ENCODE data around the gene ALG1L2.
"Not testable (repeated sequence)": the region's sequence is repeated elsewhere in the genome, so short reads cannot be mapped to it uniquely, and the experiment has no call there.

Gene ALG1L2

DNA sequence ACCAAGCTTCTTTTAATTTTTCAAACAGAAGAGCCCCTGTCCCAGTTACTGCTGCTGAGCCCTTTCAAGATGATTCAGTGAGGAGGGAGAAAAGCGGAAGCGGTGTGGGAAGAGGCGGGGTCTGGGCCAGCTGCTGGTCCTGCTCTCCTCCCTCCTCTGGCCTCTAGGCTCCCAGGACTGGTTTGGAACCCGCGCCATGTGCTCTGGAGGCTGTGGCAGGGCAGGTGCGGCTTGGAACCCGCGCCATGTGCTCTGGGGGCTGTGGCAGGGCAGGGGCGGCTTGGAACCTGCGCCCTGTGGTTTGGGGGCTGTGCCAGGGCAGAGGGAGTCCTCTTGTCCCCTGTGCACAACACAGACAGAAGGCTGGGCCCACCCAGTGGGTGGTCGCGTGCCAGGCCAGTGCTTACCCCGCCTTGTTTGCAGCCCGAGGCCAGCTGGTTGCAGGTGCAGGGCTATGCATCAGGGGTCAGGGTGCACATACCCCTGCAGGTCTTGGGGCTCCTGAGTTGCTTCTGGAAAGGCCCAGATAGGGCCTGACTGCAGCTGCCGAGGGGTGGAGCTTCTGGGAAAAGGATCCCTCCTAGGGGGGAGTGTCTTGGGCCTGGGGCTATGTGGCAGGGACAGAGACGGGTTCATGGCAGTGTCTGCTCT lies 12.2 kb downstream of the ALG1L2 start:
- H3K27ac ChIP-seq, result no peak overlapping the region
- TF ChIP-seq, protein P1, sequence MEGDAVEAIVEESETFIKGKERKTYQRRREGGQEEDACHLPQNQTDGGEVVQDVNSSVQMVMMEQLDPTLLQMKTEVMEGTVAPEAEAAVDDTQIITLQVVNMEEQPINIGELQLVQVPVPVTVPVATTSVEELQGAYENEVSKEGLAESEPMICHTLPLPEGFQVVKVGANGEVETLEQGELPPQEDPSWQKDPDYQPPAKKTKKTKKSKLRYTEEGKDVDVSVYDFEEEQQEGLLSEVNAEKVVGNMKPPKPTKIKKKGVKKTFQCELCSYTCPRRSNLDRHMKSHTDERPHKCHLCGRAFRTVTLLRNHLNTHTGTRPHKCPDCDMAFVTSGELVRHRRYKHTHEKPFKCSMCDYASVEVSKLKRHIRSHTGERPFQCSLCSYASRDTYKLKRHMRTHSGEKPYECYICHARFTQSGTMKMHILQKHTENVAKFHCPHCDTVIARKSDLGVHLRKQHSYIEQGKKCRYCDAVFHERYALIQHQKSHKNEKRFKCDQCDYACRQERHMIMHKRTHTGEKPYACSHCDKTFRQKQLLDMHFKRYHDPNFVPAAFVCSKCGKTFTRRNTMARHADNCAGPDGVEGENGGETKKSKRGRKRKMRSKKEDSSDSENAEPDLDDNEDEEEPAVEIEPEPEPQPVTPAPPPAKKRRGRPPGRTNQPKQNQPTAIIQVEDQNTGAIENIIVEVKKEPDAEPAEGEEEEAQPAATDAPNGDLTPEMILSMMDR (IDR thresholded peaks at IDR 0.05), result no peak
- no peak for TF ChIP-seq ZFX (IDR thresholded peaks at IDR 0.05; ENCODE audit: borderline replicate concordance)

DNA sequence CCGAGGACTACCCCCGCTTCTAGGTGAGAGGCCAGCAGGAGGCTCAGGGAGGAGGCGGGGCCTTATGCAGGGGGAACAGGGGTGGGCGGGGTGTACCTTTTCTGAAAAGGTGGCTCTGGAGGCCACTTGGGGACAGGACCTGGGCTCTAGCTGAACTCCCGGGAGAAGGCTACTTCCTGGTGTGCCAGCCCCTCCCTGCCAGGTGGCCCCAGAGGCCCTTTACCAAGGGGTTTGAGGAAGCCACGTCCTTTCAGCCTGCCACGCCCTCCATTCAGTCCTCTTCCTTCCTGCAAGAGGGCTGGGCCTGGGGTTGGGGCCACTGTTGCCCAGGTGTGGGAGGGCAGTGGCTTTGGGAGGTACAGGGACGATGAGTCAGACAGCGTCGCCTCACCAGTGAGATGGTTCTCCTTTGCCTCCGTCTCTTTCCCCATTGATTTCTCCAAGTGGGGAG lies 12.9 kb downstream of the ALG1L2 start:
- H3K27ac ChIP-seq, result not testable (repeated sequence)

DNA sequence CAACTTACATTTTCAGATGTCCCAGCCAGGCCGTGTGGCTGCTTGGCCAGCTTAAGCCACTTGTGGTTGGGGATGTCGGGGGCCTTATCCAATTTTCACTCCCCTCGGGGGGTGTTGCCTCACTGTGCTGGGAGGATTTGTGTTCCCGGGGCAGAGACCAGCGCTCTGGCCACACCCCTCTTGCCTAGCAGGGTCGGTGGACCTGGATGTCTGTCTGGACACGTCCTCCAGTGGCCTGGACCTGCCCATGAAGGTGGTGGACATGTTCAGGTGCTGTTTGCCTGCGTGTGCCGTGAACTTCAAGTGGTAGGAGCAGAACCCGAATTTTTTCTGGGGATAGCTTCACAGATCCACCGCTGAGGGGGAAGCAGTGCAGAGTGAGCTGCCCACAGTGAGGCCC lies 14.2 kb downstream of the ALG1L2 start:
- not testable (repeated sequence) for H3K27ac ChIP-seq

DNA sequence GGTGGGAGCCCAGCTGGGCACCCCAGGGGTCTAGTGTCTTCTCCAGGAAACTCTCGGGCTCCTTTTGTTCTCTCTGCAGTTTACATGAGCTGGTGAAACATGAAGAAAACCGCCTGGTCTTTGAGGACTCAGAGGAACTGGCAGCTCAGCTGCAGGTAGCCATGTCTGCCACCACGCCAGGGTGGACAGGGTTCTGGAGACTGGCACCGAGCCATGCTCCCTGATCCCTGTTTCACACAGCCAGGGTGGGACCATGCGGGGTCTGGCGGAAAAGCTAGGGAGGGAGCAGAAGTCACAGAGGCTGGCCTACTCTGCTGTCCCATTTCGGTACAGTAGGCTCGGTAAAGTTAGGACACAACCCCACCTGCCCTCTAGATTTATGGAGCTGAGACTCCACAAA lies 15.5 kb downstream of the ALG1L2 start:
- not testable (repeated sequence) for H3K27ac ChIP-seq

DNA sequence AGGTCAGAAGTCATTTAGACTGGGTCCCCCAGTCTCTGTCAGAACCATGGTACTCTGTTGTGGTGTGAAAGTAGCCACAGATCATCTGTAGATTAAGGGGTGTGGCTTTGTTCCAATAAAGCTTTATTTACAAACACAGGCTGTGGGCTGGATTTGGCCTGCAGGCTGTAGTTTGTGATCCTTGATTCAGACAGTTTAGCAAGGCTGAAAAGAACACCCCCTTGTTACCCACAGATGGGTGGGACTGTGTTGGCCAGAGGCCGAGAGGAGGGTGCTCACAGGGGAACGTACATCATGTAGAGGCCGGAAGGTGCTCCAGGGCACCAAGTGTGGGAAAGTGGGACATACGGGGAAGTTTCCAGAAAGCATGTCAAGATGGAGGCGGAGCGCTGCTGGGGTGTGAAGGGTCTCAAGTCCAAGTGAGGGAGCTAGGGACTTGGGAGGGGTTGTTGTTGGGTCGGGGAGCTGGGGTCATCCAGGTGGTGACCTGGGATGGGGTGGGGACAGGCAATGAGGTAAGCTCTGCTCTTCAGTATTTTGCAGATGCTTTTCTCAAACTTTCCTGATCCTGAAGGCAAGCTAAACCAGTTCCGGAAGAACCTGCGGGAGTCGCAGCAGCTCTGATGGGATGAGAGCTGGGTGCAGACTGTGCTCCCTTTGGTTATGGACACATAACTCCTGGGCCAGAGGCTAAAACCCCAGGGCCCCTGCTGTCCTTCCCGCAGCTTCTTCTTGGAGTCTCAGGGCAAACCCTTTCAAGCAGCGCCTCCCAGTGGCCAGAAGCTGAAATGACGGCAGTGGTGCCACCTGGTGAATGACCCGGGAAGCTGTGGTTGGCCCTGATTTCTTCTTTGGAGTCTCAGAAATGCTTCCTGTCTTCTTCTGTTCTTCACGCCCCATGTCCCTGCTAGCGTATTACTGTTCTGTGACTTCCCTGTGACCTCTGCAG lies 16.3 kb downstream of the ALG1L2 start:
- not testable (repeated sequence) for H3K27ac ChIP-seq
- TF ChIP-seq, protein P1 (IDR thresholded peaks at IDR 0.05), result peak; percentile 14; the same call in 1 of the 2 replicates

DNA sequence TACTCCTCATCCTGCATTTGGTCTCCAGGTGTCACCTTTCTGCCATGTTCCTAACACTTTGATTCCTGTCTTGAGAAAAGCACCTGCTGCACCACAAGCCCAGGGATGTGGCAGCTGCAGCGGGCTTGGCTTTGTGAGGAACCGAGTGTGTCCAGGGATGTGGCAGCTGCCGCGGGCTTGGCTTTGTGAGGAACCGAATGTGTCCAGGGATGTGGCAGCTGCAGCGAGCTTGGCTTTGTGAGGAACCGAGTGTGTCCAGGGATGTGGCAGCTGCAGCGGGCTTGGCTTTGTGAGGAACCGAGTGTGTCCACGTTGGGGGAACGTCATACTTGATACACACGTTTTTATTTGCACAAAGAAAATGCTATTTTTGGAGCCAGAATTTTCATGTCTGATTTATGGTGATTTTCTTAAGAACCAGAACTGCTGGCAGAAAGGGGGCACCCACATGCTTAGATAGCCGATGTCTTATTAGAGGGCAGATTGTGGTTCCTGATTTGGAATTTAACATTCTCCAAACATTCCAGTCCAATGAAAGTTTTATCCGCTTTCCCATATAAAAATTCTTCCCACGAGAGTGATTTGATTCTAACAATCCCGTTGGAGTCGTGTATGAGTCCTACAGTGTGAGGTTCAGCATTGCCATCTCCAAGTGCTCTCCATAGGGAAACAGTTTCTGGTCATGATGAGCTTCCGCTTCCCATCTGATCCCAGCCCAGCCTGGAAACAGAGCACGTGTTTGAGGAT lies 17.2 kb downstream of the ALG1L2 start:
- not testable (repeated sequence) for H3K27ac ChIP-seq

DNA sequence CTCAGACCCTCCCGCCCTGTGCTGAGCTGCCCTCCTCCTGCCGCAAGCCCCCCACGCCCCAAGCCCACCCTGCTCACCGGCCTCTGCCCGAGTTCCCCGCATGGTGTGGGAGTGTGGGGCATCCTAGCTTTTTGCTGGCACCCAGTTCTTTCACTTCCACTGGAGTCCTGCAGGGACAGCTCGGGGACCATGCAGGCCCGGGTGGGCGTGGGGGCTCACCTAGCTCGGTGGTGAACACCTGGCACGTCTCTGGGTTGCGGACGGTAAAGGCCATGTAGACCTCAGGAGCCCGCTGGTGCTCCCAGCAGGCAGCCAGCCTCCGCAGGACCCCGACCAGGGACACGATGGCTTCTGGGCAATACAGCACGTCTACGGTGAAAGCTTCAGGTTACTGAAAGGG lies 20.9 kb downstream of the ALG1L2 start:
- H3K27ac ChIP-seq, result not testable (repeated sequence)

DNA sequence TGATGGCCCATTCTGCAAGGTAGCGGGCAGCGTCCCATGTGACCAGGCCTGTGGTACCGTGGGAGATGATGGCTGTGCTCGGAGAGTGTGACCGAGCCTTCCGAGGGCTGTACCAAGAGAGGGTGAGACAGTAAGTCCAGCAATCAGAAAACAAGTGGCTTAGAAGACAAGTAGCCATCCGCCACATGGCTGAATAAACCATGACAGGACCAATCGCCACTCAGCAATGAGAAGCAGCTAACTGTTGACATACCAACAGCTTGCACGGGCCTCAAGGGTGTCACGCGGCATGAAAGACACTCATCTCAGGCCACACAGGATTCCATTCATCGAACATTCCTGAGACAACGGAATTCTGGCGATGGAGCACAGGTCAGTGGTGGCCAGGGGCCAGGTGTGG lies 22.6 kb downstream of the ALG1L2 start:
- H3K27ac ChIP-seq, result not testable (repeated sequence)

DNA sequence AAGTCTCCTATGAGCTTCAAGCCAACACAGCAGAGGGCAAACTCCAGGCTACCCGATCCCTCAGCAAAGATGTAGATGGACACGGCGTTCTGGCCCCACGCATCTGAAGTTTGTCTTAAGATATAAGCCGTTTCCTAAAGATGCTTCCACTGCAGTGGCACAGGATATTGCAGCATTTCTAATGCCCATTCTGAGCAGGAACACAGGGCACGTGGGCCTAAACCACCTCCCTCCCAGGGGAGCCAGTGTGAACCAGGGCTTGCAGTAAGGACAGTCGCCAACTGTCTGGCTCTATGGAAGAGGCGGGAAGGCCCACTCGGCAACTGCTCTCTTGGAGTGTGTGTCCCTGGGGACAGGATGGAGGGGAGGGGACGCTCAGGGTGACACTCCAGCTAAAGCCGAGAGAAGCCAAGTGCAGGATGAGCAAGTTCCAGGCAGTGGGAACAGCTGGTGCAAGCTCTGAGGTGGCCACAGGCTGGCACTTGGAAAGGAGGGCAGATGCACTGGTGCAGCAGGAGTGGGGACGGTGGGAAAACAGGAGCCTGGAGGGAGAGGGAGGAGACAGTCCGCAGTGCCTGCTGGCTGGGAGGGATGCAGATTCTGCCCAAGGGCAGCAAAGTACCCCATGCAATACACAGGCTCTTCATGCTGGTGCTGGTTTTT lies 25.8 kb downstream of the ALG1L2 start:
- H3K27ac ChIP-seq, result not testable (repeated sequence)

DNA sequence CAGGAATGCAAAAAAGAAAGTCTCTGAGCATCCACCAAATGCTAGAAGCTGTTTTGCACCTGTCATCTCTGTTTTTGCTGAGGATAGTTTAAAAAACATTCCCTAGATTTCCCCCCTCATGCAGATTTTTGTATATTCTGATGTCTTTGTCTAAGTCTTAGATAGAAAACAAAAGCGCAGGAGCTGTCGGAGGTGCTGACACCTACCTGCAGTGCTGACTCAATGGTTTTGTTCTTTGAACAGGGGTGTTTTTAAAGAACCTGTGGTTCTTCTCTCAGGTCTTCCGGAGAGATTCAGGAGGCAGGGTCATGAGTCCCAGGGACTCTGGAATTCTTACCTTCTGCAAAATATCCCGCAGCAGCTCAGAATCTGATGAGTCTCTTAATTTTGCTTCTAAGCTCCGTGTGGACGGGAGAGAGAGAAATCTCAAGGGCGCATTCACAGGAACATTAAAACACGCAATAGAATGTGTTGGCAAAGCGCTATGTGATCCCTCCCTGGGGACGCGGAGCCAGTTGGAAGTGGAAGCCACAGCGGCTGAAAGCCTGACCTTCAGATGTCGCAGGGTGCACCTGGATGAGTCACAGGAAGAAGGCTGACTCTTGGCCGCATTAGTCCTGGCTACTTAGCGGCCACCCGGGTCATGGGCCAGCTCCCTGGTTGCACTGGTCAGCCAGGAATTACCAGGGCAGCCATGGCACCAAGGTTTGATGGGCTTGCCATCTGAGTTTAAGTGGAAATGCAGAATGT lies 27.4 kb downstream of the ALG1L2 start:
- not testable (repeated sequence) for H3K27ac ChIP-seq

DNA sequence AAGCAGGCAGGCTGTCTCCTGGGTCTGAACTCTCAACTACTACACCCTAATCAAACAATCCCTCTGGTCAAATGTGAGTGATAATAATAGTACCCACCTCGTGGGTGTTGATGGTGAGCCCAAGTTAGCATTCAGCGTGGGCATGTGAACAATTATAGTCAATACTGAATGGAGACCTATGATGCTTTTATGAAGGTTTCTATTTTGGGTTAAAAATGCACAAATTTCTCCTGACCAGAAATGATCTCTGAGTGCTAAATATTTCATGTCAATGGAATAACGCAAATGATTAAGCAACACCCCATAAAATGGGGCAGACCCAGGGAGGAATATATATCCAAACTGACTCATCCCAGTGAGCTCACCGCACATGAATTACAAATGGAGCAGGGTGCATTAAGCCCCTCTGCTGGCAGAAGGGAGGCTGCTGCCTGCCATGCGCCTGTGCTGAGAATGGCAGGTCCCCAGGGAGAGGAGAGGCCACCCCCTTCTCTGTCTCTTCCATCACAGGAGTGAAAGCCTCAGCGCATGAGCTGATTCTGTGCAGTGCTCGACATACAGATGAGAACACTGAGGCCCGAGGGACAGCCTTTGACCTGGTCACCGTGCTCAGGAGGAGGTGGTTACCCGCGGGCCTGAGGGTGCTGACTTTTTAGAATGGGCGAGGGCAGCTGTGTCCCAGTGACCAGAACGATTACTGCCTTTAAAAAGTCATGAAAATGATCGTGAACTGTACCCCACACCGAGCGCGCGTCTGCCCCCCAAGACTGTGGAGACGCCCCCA lies 28.9 kb downstream of the ALG1L2 start:
- H3K27ac ChIP-seq, result peak overlapping the region; percentile 56

Measured in 22Rv1 (cell line).